Measurements from ENCODE around the gene E2F4. TPM values are rescaled to one million over a fixed set of nuclear protein-coding genes. Genes with fewer than 3 reads are reported as not detected.

The E2F4 gene
- total and polyA plus RNA-seq, 9 of the 15 experiments (the other 6 are each of a cell fraction or from before 2014, with no cell fraction given), result 9.7 to 139 (median 106) TPM

GRCh38 chr16:67183284-67183626 lies 8.7 kb upstream of the E2F4 start (continued):
- TF ChIP-seq CGGBP1 (CRISPR knock-in tag; IDR thresholded peaks at IDR 0.05) (no peak), RNF2 (IDR thresholded peaks at IDR 0.05) (no peak), MECOM (CRISPR knock-in tag; IDR thresholded peaks at IDR 0.05) (peak; percentile 36; the same call in 1 of the 2 replicates), FOXM1 (IDR thresholded peaks at IDR 0.05; ENCODE audit: low read depth) (peak; percentile 23; the same call in 1 of the 2 replicates), FOXM1 (CRISPR knock-in tag; IDR thresholded peaks at IDR 0.05; ENCODE audit: low read depth) (no peak), ZBTB7A (IDR thresholded peaks at IDR 0.05; ENCODE audit: borderline replicate concordance, control insufficient read depth, low read depth, low read length) (peak; percentile 59; the same call in 1 of the 2 replicates), RBM15 (IDR thresholded peaks at IDR 0.05; ENCODE audit: insufficient read depth, low read length) (no peak), SMAD2 (IDR thresholded peaks at IDR 0.05; ENCODE audit: low read depth, low read length) (no peak), RBFOX2 (IDR thresholded peaks at IDR 0.05; ENCODE audit: low read depth, low read length) (no peak), JUNB (CRISPR knock-in tag; conservative IDR thresholded peaks at IDR 0.05) (no peak)

GRCh38 chr16:67183627-67184452 lies 8.1 kb upstream of the E2F4 start, which contains the start of gene MATCAP1:
Gene MATCAP1, minus strand, starts transcription at chr16:67183963. Its CDS starts 3,353 bp downstream, at chr16:67180610.
- BruUV-seq (replicated peaks), result no TSS peak
- peak within 1 kb of the TSS; percentile 91 for H2AFZ ChIP-seq (ENCODE audit: low read depth, low read length)
- ChIA-PET POLR2A (interaction anchor here (1.4 kb wide), 1 partner anchor 19 kb away, joined by 3 read pairs; no protein-coding TSS in a partner anchor), CTCF (ENCODE audit: low intra/inter-chr PET ratio) (interaction anchor here (1.2 to 1.4 kb wide), 2 partner anchors 29 to 207 kb away, joined by 3 to 5 read pairs; no protein-coding TSS in a partner anchor)
- H3K9me3 ChIP-seq (replicated peaks; ENCODE audit: control insufficient read depth, insufficient read depth, low read depth, low read length), result no peaks in the 10 kb centered on the region
- in situ Hi-C loops (cut with MboI), result no loop called here
- 5% methylated on average over 72 of the region's 77 CpGs for WGBS (ENCODE audit: insufficient coverage, low coverage, missing lambda C conversion rate)
- intact Hi-C loops (cut with micrococcal nuclease), result loop anchor here (1.0 to 10.0 kb wide), 3 partner anchors 62 to 229 kb away; no protein-coding TSS in a partner anchor
- no peaks in the 10 kb centered on the region for H3K36me3 ChIP-seq (ENCODE audit: control insufficient read depth, insufficient read depth, low read length)
- H3K27me3 ChIP-seq (ENCODE audit: control insufficient read depth in 2 of 2, insufficient read depth in 2 of 2, low read length in 2 of 2), result no peaks in the 10 kb centered on the region
- peak within 1 kb of the TSS; percentile 99 for H3K4me2 ChIP-seq (ENCODE audit: insufficient read depth, low read length)
- DNase-seq (ENCODE audit: extremely low read depth in 1 of 4, low spot score in 3 of 4), result peak; percentile 98 to 100 (median 98)
- peak; percentile 97 for ATAC-seq
- no peaks in the 10 kb centered on the region for H3K9me1 ChIP-seq (ENCODE audit: control insufficient read depth, insufficient read depth, low read length)
- H3K4me1 ChIP-seq (replicated peaks in 1 of 2; ENCODE audit: control insufficient read depth in 2 of 2, insufficient read depth in 2 of 2, low read length in 2 of 2), result peaks cover 13 to 50% of the 10 kb centered on the region in 2 experiments
- H3K9ac ChIP-seq (ENCODE audit: insufficient read depth in 1 of 2, low read depth in 2 of 2, low read length in 2 of 2), result peak within 1 kb of the TSS; percentile 81 to 97
- H3K79me2 ChIP-seq (ENCODE audit: control insufficient read depth, insufficient read depth, low read length), result peaks cover 14% of the 10 kb centered on the region
- H3K4me3 ChIP-seq, result peak within 1 kb of the TSS; percentile 61
- FAIRE-seq, result peak; percentile 100
- peak within 1 kb of the TSS; percentile 91 for H3K27ac ChIP-seq (ENCODE audit: extremely low read depth, low read depth, low read length)
- peaks cover 11% of the 10 kb centered on the region for H4K20me1 ChIP-seq (replicated peaks; ENCODE audit: control insufficient read depth, insufficient read depth, low read length)
- no peak for TF ChIP-seq PTBP1 (IDR thresholded peaks at IDR 0.05; ENCODE audit: low read depth, low read length)
- 0 out of 2 replicates have a peak, but pooled peaks have one; percentile 44 for TF ChIP-seq E2F4 (CRISPR knock-in tag; IDR thresholded peaks at IDR 0.05; ENCODE audit: low read depth)
- TF ChIP-seq NR2F6 (CRISPR knock-in tag; IDR thresholded peaks at IDR 0.05), result no peak
- TF ChIP-seq NCOA6 (IDR thresholded peaks at IDR 0.05), result peak; percentile 66; the same call in 1 of the 2 replicates
- TF ChIP-seq POLR2G (IDR thresholded peaks at IDR 0.05; ENCODE audit: low read depth, low read length), result peak; percentile 78
- no peak for TF ChIP-seq ZC3H8 (IDR thresholded peaks at IDR 0.05)
- TF ChIP-seq BCL6 (CRISPR knock-in tag; IDR thresholded peaks at IDR 0.05), result no peak
- TF ChIP-seq ADNP (tag; IDR thresholded peaks at IDR 0.05), result no peak
- TF ChIP-seq ZNF644 (tag; IDR thresholded peaks at IDR 0.05; ENCODE audit: low read depth), result no peak
- TF ChIP-seq LCOR (CRISPR knock-in tag; IDR thresholded peaks at IDR 0.05), result 0 out of 2 replicates have a peak, but pooled peaks have one; percentile 4
- TF ChIP-seq EP300 (IDR thresholded peaks at IDR 0.05; ENCODE audit: low read length), result no peak
- TF ChIP-seq HOXB6 (CRISPR knock-in tag; IDR thresholded peaks at IDR 0.05; ENCODE audit: borderline replicate concordance), result no peak
